ENCODE results near the gene MYO16. TPM values are rescaled to one million over a fixed set of nuclear protein-coding genes. Genes with fewer than 3 reads are reported as not detected.

Gene MYO16
- total RNA-seq, 1 donor from 2014 or later, result not detected

- Histone ChIP-seq H3K9me3 (no peaks in the 10 kb centered on the region), H3K27me3 (no peaks in the 10 kb centered on the region), H3K4me1 (no peaks in the 10 kb centered on the region), H3K27ac (no peak overlapping the region), H3K4me3 (no peak overlapping the region), H3K36me3 (no peaks in the 10 kb centered on the region)
- TF ChIP-seq CTCF (IDR thresholded peaks at IDR 0.05), result no peak
- intact Hi-C loops (cut with DNase I), result no loop called here
- DNase-seq (ENCODE audit: low spot score in 2 of 2), result no peak
Observed at GRCh38 chr13:108676620-108677019, 47.2 kb downstream of the MYO16 start.

DNA sequence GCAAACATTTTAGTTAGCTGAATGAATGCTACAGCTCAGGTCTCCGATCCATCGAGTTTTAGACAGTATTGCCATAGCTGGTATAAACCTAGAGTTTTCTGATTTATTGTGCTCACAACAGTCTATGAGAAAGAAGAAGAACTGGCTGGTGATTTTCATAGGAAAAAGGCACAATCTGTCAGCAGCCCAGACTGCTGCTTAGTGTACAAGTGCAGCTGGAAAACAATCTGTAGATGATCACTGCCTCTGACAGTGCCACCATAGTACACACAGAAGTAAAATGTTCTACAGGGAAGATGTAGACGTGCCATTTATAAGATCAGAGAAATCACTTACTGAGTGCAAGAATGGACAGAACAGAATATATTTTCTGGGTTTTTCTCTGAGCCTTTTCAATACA, 48.4 kb downstream of the MYO16 start:
- no peak for DNase-seq (ENCODE audit: low spot score in 2 of 2)
- Histone ChIP-seq H3K36me3 (no peaks in the 10 kb centered on the region), H3K4me3 (no peak overlapping the region), H3K4me1 (no peaks in the 10 kb centered on the region), H3K27ac (no peak overlapping the region), H3K9me3 (no peaks in the 10 kb centered on the region), H3K27me3 (no peaks in the 10 kb centered on the region)
- intact Hi-C loops (cut with DNase I), result no loop called here
- TF ChIP-seq CTCF (IDR thresholded peaks at IDR 0.05), result no peak

DNA sequence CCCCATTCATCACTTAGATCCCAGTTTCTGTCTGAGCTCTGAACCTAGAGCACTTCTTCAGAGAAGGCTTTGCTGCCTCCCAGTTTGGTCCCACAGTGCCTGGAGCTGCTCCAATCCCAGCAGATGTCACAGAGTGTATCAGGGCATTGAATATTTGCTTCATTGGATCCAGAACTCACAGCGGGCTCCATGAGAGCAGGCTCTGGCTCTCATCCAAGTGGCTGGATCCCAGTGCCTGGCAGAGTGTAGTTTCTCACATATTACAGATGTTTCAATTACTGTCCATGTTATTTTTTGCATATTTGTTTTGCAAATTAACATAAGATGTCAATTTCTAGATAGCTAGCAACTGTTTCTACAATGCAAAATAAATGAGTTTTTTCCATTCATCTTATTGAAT, 50.6 kb downstream of the MYO16 start:
- no peak for DNase-seq (ENCODE audit: low spot score in 2 of 2)
- no peaks in the 10 kb centered on the region for H3K36me3 ChIP-seq
- no peaks in the 10 kb centered on the region for H3K27me3 ChIP-seq
- H3K4me3 ChIP-seq, result no peak overlapping the region
- no peaks in the 10 kb centered on the region for H3K4me1 ChIP-seq
- no peak for TF ChIP-seq CTCF (IDR thresholded peaks at IDR 0.05)
- no peaks in the 10 kb centered on the region for H3K9me3 ChIP-seq
- intact Hi-C loops (cut with DNase I), result no loop called here
- H3K27ac ChIP-seq, result no peak overlapping the region

DNA sequence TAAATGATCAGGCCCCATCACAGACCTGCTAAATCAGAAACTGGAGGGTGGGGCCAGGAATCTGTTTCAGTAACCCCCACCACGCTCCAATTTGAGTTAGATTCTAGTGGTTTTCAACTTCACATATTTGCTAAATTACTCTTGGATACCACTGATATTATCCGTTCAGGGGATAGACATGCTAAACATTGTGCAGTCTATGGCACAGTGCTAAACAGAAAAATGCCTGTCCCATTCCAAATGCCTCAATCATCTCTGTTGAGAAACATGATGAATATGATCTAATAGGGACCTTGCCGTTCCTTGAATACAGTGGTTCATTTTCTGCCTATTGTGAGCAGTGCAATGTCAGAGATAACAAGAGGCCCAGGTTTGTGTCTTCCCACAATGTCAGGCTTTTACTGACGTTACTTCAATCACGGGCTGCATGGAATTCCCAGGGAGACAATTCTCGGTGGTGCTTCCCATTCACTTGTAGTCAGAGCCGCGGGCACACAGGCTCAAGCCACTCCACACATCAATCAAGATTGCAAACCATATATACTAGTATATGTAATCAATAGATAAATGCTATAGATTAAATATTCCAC, 52.7 kb downstream of the MYO16 start:
- Histone ChIP-seq H3K4me3 (no peak overlapping the region), H3K9me3 (no peaks in the 10 kb centered on the region), H3K4me1 (no peaks in the 10 kb centered on the region), H3K27me3 (no peaks in the 10 kb centered on the region), H3K36me3 (no peaks in the 10 kb centered on the region), H3K27ac (no peak overlapping the region)
- no peak for DNase-seq (ENCODE audit: low spot score in 2 of 2)
- intact Hi-C loops (cut with DNase I), result no loop called here
- no peak for TF ChIP-seq CTCF (IDR thresholded peaks at IDR 0.05)

GRCh38 chr13:108682714-108683113, 53.3 kb downstream of the MYO16 start:
- DNase-seq (ENCODE audit: low spot score in 2 of 2), result no peak
- Histone ChIP-seq H3K27me3 (no peaks in the 10 kb centered on the region), H3K27ac (no peak overlapping the region), H3K9me3 (no peaks in the 10 kb centered on the region), H3K36me3 (no peaks in the 10 kb centered on the region), H3K4me3 (no peak overlapping the region), H3K4me1 (no peaks in the 10 kb centered on the region)
- intact Hi-C loops (cut with DNase I), result no loop called here
- TF ChIP-seq CTCF (IDR thresholded peaks at IDR 0.05), result no peak

DNA sequence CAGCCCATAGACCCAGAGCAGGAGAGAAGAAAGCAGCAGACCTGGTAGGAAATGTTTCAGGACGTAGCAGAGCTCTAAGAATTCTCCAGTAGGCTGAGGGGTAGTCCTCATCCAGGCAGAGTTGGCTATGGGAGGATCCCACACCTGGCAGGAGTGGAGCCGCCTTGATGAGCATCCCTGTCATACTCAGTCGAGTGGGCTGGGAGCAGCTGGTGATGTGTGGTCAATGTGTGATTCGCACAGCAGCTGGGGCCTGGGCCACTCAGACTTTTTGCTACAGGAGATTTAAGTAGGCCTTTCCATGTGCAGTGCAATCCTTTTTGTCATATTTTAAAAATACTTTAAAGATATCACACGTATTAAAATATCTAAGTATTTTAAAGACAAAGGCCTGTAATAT, 56.6 kb downstream of the MYO16 start:
- H3K9me3 ChIP-seq, result no peaks in the 10 kb centered on the region
- no peak overlapping the region for H3K4me3 ChIP-seq
- H3K27me3 ChIP-seq, result no peaks in the 10 kb centered on the region
- no peak overlapping the region for H3K27ac ChIP-seq
- DNase-seq (ENCODE audit: low spot score in 2 of 2), result no peak
- intact Hi-C loops (cut with DNase I), result no loop called here
- H3K36me3 ChIP-seq, result no peaks in the 10 kb centered on the region
- H3K4me1 ChIP-seq, result no peaks in the 10 kb centered on the region
- no peak for TF ChIP-seq CTCF (IDR thresholded peaks at IDR 0.05)

Measured in ascending aorta (tissue), 2 donors.